IPS-NIHi7 (cell line): ENCODE results near the gene HECTD2.
A peak's percentile ranks its signal among the peaks of the same experiment; 100 is the strongest.
"Not testable (repeated sequence)": the region's sequence is repeated elsewhere in the genome, so short reads cannot be mapped to it uniquely, and the experiment has no call there.

Source experiments
- DNase-seq: peaks from one replicate; pipeline ENCODE4 v3.0.0; 2012; ENCODE audit warnings: mixed read lengths; ENCODE audit errors: extremely low spot score

Gene HECTD2

GRCh38 chr10:91409869-91410637 lies at the start of gene HECTD2:
Gene HECTD2 (plus strand): TSS chr10:91410344. CDS start chr10:91410439, 95 bp downstream.
- peak; percentile 82 for DNase-seq

DNA sequence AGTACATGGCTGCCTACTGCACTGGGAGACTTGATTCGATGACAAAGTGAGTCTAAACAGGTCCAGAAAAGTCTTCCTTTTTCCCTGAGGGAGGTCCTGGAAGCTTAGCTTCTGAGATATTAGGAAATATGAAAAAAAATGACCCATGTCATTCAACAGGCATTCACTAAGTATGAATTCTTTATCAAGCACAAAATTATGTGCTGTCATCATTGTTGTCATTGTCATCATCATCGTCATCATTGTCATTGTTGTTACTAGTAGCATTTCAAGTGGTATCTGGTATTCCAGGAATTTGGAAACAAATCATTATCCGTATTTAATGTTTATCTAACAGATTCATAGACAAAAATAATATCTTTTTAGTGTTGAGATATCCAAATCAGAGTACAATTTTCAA lies 49.7 kb upstream of the HECTD2 start:
- DNase-seq = no peak

GRCh38 chr10:91365519-91365918 lies 44.6 kb upstream of the HECTD2 start:
- not testable (repeated sequence) for DNase-seq

- DNase-seq = no peak
Measured at GRCh38 chr10:91366704-91367103, 43.4 kb upstream of the HECTD2 start.

DNA sequence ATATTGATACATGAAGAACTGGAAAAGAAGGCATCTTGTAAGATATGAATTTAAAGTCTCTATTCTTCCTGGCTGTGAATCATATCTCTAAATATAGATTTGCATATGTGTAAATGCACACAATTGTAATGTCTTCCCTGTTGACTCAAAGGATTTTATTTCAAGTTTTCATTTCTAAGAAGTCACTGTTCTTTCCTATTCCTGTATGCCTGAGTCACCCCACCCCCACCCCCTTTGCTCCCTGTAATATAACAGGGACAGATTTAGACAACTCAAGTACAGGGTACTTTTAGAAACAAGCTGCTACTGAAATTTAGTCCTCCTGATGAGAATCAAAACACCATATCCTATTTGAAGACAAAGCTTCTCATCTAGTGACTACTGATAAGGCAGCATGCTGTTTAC lies 43.0 kb upstream of the HECTD2 start:
- DNase-seq = no peak

DNA sequence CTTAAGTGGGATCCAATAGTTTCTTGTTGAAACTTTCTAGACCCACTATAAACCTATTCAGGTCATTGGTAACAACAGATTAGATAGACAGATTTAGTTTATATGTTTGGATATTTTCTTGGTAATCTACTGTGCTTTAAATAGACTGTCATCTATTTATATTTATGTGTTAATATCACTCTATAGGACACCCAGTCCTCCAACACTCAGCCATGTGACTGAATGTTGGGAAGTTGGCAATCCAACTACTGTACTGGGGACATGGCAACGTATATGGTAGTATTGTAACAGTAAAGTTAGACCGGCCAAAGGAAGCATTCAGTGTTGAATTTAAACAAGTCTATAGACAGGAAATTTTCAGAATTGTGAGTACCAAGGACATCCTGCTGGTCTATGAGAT lies 42.6 kb upstream of the HECTD2 start:
- no peak for DNase-seq

GRCh38 chr10:91369978-91370589 lies 40.1 kb upstream of the HECTD2 start:
- DNase-seq = peak; percentile 28

DNA sequence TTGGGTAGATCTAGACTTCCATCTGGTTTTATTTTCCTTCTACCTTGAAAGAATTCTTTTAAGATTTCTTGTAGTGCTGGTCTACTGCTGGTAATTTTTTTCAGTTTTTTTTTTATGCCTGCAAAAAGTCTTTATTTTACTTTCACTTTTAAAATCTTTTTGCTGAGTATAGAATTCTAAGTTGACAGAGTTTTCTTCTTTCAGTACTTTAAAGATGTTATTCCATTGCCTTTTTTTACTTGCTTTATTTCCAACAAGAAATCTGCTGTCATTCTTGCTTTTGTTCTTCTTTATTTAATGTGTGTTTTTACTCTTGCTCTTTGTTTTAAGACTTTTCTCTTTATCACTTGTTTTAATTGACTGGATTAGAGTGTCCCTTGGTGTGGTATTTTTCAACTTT lies 36.1 kb upstream of the HECTD2 start:
- no peak for DNase-seq

- no peak for DNase-seq
Measured at GRCh38 chr10:91378061-91378460, 32.1 kb upstream of the HECTD2 start.

- no peak for DNase-seq
Measured at GRCh38 chr10:91380873-91381256, 29.3 kb upstream of the HECTD2 start.

- peak; percentile 35 for DNase-seq
Measured at GRCh38 chr10:91381257-91381891, 28.8 kb upstream of the HECTD2 start.

DNA sequence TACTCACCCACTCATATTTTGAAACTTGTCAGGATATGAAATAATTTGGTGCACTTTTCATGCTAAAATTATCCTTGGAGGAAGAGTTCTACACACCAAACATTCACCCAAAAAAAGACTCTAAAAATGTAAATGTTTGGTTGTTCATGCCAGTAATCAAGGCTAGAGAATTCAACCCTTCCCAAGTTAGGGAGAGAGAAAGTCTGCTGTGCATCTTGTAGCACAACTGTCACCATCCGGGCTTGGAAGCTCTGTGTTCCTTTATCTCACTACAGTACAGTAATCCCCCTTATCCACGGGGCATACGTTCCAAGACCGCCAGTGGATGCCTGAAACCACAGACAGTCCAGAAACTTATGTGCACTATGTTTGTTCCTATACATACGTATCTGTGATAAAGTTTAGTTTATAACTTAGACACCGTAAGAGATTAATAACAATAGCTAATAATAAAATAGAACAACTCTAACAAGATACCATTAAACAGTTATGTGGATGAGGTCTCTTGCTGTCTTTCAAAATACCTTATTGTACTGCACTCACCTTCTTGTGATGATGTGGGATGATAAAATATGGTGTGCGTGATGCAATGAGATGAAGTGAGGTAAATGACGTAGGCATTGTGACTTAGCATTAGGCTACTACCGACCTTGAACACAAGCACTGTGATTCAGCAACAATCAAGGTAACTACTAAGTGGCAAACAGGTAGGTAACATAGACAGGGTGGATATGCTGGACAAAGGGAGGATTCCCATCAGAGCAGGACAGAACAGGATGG lies 24.6 kb upstream of the HECTD2 start:
- no peak for DNase-seq

- peak; percentile 22 for DNase-seq
Measured at GRCh38 chr10:91389636-91390512, 20.3 kb upstream of the HECTD2 start.

DNA sequence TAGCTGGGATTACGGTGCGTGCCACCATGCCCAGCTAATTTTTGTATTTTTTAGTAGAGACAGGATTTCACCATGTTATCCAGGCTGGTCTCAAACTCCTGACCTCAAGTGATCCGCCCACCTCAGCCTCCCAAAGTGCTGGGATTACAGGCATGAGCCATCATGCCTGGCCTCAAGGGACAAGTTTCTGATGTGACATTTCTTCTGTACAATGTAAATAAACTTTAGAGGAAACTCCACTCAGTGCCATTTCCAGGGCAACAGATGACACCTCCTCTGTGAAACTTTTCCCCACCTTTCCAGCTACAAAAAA lies 19.7 kb upstream of the HECTD2 start:
- not testable (repeated sequence) for DNase-seq

DNA sequence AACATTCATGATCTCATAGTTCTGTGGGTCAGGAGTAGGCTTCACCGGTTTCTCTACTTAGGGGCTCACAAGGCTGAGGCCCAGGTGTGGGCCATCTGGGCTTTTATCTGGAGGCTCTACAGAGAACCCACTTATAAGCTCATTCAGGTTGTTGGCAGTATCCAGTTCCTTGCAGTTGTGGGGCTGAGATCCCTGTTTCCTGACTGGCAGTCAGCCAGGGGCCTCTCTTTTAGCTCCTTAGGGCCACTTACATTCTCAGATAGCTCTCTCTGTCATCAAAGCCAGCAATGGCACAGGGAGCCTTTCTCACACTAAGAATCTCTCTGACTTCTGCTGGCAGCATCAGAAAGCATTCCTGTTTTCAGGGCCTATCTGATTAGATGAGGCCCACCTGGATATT lies 18.2 kb upstream of the HECTD2 start:
- DNase-seq = no peak

- DNase-seq = no peak
Measured at GRCh38 chr10:91406322-91406721, 3.8 kb upstream of the HECTD2 start.

DNA sequence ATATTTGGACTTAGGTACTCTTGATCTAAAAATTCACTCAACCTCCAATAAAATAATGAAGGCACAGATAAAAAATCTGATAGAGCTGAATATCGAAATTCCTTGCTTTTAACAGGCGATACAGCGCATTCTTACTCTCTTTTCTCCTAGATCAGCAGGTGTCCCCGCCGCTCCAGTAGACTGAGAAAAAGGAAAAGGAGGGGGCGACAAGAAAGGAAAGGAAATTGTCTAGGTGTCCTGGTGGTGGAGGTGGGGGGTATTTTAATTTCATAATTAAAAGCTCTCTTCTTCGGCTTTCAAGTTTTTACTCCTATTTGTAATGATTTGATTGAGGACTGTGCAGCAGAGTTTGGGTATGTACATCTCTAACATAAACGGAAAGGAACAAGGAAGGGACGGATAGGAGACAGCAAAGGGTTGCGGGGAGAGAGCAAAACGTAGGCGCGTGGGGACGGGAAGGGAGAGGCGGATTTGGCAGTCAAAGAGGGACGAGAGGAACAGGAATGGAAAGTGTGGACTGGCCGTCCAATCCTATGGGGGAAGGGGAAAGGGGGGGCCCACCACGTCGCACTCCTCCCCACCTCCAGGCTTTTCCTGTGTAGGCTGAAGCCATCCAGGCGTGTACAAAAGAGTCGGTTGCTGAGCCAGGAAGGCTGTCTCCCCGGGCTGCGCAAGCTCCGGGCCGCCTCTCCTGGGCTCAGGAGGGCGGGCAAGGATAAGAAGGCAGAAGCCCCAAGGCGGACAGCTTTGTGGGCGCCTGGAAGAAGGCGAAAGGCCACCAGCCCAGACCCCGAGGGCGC lies 875 bp upstream of the HECTD2 start:
- peak; percentile 44 for DNase-seq

DNA sequence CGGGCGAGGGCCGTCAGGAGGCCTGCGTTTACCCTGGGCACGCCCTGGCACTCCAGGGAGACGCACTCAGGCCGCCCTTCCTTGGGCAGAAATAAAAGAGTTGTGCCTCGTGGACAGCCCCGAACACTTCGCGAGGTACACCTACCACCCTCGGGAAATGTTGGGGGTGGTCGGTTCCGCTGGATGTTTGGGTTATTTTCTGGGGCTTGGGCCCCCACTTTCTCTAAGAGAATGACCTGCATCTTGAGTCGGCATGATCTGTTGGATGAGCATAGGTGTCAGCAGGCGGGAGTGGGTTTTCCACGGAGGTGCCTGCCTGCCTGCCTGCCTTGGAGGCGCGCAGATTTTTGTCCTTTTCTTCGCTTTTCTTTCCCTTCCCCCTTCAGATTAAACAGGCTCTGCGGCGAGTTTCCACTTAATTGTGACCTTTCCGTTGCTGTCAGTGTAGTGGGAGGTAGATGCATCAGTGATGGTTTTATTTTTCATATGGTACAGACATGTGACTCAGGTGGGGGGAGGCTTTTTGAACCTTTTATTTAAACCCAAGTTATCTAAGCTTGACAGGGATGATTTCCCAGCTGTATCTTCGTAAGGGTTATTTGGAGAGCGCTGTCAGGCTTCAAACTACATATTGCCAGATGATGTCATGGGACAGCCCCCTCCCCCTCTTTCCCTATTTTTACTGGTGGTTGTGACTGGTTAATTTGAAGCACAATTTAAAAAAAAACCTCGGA lies 661 bp downstream of the HECTD2 start:
- peak; percentile 49 for DNase-seq

DNA sequence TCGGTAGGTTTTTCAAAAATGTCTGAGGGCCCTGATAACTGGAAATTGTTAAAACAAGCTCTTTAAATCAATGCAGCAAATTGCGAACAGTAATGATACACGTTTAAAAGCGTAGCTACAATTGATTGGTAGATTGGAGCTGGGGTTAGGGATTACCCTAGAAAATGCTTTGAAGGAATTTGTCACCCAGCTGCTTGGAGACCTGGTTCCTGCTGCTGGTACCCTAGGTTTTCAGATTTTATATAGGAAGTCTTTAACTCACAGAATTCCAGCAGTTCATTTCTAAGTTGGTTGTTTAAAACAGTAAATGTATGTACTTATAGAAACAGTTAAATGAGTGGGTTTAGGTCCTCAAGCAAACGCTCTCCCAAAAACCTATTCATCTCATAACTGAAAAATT lies 1.5 kb downstream of the HECTD2 start:
- DNase-seq = no peak
